ENCODE data around the gene ASB1. TPM values are rescaled to one million over a fixed set of nuclear protein-coding genes. Genes with fewer than 3 reads are reported as not detected.

ASB1 gene
- total RNA-seq (2014; rRNA removed; shearing (Covaris generic)) = 31.1 and 43.3 TPM in 2 replicates

- peak; percentile 81 for DNase-seq (ENCODE audit: low spot score)
These were observed at the start of gene ASB1 for GRCh38 chr2:238426568-238427434. Gene ASB1 (plus strand): TSS chr2:238426927. CDS start chr2:238427071, 144 bp downstream.

- no peak for DNase-seq (ENCODE audit: low spot score)
These were observed 48.3 kb upstream of the ASB1 start for GRCh38 chr2:238378230-238379095.

- DNase-seq (ENCODE audit: low spot score) = peak; percentile 38
These were observed 47.5 kb upstream of the ASB1 start for GRCh38 chr2:238379096-238379810.

GRCh38 chr2:238380336-238380735 is 46.4 kb upstream of the ASB1 start:
- no peak for DNase-seq (ENCODE audit: low spot score)

GRCh38 chr2:238380785-238381184 is 45.9 kb upstream of the ASB1 start:
- peak; percentile 77 for DNase-seq (ENCODE audit: low spot score)

GRCh38 chr2:238381341-238382115 is 45.2 kb upstream of the ASB1 start:
- no peak for DNase-seq (ENCODE audit: low spot score)

GRCh38 chr2:238382381-238382781 is 44.3 kb upstream of the ASB1 start:
- no peak for DNase-seq (ENCODE audit: low spot score)

- no peak for DNase-seq (ENCODE audit: low spot score)
These were observed 43.6 kb upstream of the ASB1 start for GRCh38 chr2:238383135-238383534.

GRCh38 chr2:238383743-238384380 is 42.9 kb upstream of the ASB1 start:
- DNase-seq (ENCODE audit: low spot score) = no peak

GRCh38 chr2:238387332-238387731 is 39.4 kb upstream of the ASB1 start:
- DNase-seq (ENCODE audit: low spot score) = no peak

- DNase-seq (ENCODE audit: low spot score) = peak; percentile 82
These were observed 37.9 kb upstream of the ASB1 start for GRCh38 chr2:238388794-238389193.

- peak; percentile 52 for DNase-seq (ENCODE audit: low spot score)
These were observed 36.6 kb upstream of the ASB1 start for GRCh38 chr2:238389988-238390589.

GRCh38 chr2:238391042-238391689 is 35.6 kb upstream of the ASB1 start:
- no peak for DNase-seq (ENCODE audit: low spot score)

- DNase-seq (ENCODE audit: low spot score) = no peak
These were observed 30.1 kb upstream of the ASB1 start for GRCh38 chr2:238396663-238397062.

GRCh38 chr2:238397356-238397755 is 29.4 kb upstream of the ASB1 start:
- DNase-seq (ENCODE audit: low spot score) = no peak

GRCh38 chr2:238398577-238398976 is 28.1 kb upstream of the ASB1 start:
- no peak for DNase-seq (ENCODE audit: low spot score)

GRCh38 chr2:238399094-238399493 is 27.6 kb upstream of the ASB1 start:
- DNase-seq (ENCODE audit: low spot score) = no peak

- DNase-seq (ENCODE audit: low spot score) = no peak
These were observed 25.2 kb upstream of the ASB1 start for GRCh38 chr2:238401551-238401950.

- DNase-seq (ENCODE audit: low spot score) = no peak
These were observed 22.9 kb upstream of the ASB1 start for GRCh38 chr2:238403632-238404405.

Measured in HT-29 (cell line).